Stimulated activated CD4-positive, alpha-beta T cell treated with anti-CD3 and anti-CD28 coated beads, TNF-alpha, amount 100 ng/mL, for 4 hours (primary cell): ENCODE data around the gene BBOX1.
"Not testable (repeated sequence)": the region's sequence is repeated elsewhere in the genome, so short reads cannot be mapped to it uniquely, and the experiment has no call there.

Experiments
- DNase-seq, 3 experiments: peaks; one replicate each; pipeline ENCODE4 v3.0.0-alpha.2; 2020; ENCODE audit warnings: low read depth in 3 of 3

The BBOX1 gene

GRCh38 chr11:27040302-27041115 lies at the start of gene BBOX1:
Gene BBOX1, plus strand, starts transcription at chr11:27040815. Its CDS starts 14,616 bp downstream, at chr11:27055431.
- DNase-seq = no peak

- no peak for DNase-seq
Observed at GRCh38 chr11:26992031-26992541, 48.5 kb upstream of the BBOX1 start.

- no peak for DNase-seq
Observed at GRCh38 chr11:26993965-26994457, 46.6 kb upstream of the BBOX1 start, which contains the start of gene FIBIN. Gene FIBIN, plus strand, starts transcription at chr11:26994112. Its CDS starts 415 bp downstream, at chr11:26994527.

DNA sequence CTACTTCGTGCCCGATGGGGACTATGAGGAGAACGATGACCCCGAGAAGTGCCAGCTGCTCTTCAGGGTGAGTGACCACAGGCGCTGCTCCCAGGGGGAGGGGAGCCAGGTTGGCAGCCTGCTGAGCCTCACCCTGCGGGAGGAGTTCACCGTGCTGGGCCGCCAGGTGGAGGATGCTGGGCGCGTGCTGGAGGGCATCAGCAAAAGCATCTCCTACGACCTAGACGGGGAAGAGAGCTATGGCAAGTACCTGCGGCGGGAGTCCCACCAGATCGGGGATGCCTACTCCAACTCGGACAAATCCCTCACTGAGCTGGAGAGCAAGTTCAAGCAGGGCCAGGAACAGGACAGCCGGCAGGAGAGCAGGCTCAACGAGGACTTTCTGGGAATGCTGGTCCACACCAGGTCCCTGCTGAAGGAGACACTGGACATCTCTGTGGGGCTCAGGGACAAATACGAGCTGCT lies 46.0 kb upstream of the BBOX1 start:
- DNase-seq = no peak

GRCh38 chr11:26995701-26996460 lies 44.7 kb upstream of the BBOX1 start:
- no peak for DNase-seq

GRCh38 chr11:26997378-26997777 lies 43.2 kb upstream of the BBOX1 start:
- DNase-seq = no peak

GRCh38 chr11:27001136-27001730 lies 39.4 kb upstream of the BBOX1 start:
- not testable (repeated sequence) for DNase-seq

DNA sequence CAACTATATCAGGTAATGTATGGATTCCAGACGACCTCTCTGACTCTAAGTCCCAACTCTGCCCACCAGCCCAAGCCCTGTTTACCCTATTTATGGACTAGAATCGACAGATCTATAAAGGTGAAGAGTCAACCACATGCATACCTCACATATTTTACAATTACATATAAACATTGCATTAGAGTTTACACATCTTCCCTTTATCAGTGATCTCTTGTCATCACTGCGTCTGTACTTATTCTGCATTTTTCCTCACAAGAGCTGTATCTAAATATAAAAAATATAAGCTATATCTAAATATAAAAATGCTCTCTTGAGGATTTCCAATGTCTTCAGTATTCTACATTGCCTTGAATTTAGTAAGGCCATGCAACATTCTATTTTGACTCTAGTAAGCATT lies 38.2 kb upstream of the BBOX1 start:
- DNase-seq = no peak

GRCh38 chr11:27002838-27003237 lies 37.8 kb upstream of the BBOX1 start:
- DNase-seq = no peak

DNA sequence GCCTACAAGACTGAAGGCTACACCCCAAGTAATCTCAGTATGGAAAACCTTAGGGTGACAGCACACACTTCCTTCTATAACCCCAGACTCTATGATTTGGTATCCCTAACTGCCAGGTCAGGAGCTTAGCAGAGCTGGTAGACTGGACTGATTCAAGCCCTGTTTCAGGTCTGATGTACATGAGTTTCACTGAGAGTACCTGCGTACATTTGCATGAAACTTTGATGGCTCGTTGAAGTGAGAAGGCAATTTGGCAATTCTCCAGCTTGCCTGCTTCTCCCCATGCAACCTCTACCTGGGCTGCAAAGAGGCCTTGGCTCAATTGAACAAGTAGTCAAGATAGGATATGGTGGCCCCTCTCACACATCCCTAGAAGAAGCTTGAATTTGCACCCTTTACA lies 36.5 kb upstream of the BBOX1 start:
- DNase-seq = no peak

GRCh38 chr11:27008811-27009535 lies 31.6 kb upstream of the BBOX1 start:
- no peak for DNase-seq

DNA sequence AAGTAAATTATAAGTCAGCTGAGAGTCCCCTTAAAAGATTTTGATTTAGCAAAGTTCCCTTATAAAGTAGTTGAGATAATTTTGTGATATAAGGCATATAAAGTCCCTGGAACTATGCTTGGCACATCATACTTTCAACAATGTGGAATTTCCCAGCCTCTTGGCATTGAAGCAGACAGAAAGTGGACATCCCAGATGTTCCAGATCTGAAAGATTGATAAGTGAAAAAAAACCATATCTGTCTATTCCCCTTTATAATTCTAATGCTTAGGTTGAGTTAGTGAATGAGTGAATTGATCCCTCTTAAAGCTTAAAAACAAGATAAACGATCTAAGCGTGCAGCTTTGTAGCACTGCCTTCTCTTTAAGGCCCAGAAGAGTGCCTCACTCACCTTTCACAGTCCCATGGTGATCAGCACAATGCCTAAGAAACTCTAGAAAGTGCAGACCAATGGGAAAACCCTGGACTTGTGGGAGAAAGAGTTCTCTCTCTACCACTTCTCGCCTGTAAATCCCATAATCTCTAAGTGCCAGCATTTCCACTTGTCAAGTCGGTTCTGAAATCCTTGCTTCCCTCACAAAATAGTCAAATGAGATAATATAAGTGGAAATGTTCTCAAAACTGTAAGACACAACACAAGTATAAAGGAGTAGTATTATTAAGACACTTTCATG lies 28.9 kb upstream of the BBOX1 start:
- no peak for DNase-seq

DNA sequence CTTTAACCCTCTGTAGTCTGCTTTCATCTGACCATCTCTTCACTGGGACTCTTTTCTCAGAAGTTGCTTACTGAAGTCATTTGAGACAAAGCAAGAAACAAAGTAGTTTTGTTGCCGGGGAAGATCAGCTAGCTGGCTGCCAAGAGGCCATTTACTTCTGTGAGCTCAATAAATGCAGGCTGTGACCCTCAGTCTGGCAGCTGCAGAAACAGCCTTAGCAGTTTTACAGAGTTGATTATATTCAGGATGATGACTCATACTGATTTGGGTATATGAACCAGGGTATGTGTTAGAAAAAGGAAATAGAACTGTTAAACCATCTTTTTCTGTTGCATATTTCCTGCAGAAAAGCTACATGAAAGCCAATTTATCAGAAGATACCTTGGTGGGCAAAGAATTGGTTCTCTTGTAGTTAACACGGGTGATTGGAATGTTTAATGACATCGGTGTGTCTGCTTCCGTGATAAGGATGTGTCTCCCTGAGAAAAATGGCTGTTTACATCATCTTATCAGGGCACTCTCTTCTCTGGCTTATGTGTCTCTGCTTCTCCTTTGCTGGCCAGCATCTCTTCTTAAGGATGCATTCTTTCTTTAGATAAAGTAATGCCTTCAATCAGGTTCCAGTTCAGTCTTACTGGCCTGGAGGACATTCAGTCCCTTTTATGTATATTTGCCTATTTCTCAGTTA lies 28.2 kb upstream of the BBOX1 start:
- DNase-seq = no peak

DNA sequence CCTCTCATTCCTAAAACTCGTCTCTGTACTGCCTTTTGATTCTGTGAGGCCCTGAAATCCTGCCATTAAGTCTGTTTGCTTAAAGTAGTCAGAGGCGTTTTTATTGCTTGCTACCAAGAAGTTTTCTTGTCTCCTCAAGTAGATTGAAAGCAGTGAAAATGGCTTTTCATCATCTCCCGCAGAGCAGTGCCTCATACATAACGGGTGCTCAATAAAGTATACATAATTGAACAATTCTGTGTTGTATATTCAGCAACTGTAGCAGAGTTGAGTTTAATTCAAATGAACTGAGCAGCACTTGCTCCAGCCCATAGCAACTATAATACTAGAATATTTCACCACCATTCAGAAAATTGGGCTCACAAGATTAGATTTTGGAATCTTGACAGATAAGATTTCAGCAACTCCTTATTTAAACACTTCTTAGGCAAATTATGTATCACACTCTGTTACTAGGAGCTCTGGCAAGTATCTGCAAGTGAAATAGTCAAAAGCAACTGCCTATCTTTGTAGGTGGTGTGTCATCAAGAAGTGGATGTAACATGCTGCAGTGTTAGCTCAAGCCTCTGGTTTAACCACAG lies 26.7 kb upstream of the BBOX1 start:
- no peak for DNase-seq

DNA sequence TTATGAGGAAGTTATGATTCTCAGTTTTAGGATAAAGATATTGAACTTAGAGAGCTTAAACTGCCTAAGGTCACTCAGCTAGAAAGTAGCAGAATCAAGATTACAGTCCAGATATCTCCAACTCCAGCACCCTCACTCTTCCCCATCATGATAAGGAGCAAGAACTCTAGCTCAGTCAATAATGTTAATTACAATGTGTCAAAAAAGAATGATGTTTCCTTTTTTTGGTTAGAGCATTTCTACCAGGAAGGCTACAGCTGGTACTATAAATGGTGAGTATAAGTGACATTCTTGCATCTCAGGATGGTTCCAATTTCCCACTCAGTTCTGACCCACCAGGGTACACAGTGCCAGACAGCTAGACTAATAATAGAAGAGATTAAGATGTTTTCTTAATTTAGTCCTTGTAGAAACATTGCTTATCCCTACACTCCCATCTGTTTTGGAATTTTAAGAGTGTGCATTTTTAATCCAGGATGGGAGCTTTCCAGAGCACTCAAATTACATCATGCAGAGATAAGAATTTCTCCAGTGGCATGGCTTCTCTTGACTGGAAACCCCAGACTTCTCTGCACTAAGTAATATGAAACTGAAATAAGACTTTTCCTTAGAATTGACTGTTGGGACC lies 21.6 kb upstream of the BBOX1 start:
- no peak for DNase-seq

DNA sequence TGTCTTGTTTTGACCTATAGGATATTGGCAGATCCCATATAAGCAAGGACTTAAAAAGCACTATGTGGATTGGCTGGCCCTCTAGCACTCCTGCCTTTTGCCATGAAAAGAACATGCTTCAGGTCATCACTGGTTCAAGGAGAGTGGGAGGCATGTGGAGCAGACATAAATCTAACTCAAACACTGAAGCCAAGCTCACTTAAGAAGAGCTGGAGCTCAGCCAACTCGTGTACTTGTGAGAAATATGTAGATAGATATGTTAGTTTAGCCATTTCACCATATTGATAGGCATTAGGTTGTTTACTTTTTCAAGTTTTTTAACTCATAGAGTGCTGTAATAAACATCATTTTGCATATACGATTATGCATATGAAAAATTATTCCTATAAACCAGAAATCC lies 19.9 kb upstream of the BBOX1 start:
- no peak for DNase-seq

- no peak for DNase-seq
Observed at GRCh38 chr11:27022659-27023251, 17.9 kb upstream of the BBOX1 start.

DNA sequence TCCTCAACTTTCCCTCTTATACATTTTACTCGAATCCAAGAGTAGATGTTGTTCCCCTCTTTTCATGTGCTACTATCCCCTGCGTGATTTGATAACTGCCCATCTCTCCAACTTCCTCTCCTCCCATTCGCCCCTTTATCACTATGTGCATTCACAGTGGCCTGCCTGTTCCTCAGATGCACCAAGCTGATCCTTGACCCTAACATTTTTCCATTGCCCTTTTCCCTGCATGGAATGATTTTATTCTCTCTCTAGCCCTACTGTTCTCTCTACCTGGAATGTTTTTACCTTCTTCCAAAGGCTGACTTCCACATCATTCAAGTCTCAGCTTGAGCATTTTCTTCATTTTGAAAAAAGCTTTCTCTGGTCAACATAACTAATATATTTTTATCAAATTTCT lies 15.8 kb upstream of the BBOX1 start:
- DNase-seq = no peak
